ENCODE measurements around the gene SIPA1L3.

Gene SIPA1L3

DNA sequence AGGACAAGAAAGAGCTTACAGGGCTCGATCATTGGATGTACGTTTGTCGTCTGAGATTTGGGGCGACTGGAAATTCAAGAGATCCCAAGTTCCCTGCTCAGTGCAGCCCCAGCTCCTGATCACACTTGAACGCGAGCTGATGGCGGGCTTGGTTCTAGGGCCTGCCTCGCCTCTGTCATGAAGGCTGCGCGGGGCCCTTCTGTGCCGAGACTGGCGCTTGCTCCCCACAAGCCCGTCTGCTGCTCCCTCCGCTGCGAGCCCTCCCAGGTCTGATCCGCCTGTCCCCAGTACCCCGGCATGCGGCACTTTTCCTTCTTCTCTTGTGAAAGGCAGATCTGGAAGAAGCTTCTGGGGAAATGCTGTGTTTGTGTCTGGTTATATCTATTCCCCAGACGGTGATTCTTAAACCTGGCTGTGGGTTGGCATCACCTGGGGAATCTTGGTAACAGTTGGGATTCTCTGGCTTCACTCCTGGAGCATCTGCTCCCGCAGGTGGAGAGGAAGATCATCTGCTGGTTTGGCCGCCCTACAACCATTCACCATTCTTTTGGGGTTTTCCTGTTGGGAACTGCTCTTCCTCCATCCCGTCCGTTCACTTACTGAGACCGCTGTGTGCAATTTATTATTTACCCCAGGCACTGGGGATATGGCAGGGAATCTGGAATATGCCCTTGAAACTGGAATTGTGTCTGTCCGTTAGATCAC lies 43.6 kb downstream of the SIPA1L3 start:
- DNase-seq = no peak

DNA sequence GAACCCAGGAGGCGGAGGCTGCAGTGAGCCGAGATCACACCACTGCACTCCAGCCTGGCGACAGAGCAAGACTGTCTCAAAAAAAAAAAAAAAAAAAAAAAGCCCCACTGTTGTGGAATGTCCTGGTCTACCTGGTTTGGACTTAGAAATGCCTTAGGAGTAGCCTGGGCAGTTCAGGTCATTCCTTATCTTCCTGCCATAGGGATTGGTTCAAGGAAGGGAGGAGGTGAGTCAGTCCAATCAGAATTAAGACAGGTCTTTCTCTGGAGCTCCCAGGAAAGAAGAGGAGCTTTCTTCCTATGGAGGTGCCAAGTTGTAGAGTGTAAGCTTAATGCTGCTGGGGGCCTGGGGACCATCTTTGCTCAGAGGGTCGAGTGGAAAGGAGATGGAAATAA lies 44.8 kb downstream of the SIPA1L3 start:
- DNase-seq = no peak

DNA sequence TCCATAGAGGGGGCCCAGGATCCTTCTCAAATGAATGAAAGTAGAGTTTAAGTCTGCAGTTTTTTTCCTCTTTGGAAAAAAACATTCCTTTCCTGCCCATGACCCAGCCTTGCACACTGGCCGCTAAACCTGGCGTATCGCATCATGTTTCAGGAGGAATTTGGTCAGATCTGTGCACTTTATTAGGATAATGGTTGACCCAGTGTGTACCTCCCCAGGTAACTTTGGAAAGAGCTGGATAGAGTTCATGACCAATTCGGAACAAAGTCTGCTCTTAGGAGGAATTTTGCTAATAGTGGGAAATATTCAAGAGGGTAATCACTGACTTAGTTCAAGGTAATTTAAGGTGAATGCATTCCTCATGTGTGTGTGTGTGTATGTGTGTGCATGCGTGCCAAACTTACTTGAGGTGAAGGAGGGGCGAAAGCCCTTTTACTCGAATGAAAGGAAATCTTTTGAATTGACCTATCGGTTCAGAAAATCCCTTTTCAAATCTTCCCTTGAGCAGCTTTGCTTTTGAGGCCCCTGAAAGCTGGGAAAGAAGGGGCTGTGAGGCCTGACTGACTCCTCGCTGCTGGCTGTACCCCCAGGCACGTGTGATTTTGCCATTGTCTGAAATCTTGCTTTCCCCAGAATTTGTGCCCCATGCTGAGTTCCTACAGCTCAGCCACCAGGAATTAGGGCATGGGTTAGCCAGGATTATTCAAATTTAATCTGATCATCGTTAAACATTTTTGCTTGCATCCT lies 46.3 kb downstream of the SIPA1L3 start:
- DNase-seq = no peak

DNA sequence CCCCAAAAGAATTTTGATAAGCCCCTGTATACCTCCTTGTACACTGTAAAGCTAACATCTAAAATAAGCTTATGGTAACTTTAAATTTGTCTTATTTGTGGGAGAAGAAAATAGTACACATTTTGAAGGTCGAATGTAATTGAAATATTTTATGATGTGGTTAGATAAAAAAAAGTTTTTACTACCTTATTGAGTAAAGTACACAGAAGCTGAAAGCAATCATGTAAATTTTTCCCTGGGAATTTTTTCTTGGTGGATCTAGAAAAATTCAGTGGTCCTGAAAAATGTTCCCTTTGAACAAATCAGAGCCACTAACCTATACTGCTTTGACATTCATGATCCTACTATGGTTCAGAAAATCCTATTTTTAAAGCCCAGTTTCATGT lies 46.9 kb downstream of the SIPA1L3 start:
- DNase-seq = no peak

DNA sequence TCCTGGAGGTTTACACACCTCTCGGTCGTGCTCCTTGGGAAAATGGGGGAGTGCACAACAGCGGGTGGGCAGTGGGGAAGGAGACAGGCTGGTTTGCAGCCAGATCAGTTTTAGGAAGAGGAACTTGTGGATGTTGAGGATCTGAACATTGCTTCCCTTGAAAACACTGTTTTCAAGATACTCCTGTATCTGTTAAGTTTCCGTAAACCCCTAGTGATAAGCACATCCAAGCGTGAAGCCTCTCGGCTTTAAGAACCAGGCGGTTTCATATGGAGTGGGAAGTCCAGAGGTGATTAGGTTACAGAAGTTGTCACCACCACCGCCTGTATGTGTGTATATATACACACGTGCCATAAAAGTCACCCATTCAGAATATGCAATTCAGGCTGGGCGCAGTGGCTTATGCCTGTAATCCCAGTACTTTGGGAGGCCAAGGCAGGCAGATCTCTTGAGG lies 47.4 kb downstream of the SIPA1L3 start:
- DNase-seq = no peak

DNA sequence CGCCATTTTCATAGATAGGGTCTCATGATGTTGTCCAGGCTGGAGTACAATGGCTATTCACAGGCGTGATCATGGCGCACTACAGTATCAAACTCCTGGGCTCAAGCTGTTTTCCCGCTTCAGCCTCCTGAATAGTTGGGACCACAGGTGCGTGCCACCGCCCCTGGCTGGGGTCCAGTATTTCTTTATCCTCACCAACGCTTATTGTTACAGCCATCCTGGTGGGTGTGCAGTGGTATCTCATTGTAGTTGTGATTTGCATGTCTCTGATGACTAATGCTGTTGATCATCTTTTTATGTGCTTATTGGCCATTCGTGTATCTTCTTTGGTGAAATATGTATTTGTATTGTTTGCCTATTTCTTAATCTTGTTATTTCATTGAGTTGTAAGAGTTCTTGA lies 49.0 kb downstream of the SIPA1L3 start:
- DNase-seq = no peak

DNA sequence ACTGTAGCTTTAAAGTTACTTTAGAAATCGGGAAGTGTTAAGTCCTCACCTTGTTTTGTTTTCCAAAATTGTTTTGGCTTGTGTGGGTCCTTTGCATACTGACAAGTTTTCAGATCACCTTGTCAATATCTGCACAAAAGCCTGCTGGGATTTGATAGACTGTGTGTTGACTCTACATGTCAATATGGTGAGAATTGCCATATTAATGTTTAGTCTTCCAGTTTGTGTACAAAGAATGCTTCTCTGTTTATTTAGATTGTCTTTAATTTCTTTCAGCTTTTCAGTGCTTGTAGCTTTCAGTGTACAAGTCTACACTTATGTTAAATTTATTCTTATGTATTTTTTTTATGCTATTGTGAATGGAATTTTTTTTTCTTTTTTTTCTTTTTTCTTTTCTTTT lies 50.2 kb downstream of the SIPA1L3 start:
- DNase-seq = no peak

DNA sequence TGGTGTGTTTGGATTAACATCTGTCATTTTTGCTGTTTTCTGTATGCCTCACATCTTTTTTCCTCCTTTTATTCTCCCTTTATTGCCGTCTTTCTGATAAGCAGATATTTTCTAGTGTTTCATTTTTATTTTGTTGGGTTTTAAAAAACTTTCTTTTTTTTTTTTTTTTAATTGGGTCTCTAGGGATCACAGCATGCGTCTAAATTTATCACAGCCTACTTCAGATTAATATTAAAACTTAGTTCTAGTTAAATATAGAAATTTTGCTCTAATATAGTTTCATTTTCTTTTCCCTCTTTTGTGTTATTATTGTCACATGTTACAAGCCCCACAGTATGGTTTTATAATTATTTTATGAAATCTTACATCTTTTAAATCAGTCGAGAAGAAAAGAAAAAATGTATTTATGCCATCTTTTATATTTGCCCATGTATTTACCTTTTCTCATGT lies 52.7 kb downstream of the SIPA1L3 start:
- no peak for DNase-seq

DNA sequence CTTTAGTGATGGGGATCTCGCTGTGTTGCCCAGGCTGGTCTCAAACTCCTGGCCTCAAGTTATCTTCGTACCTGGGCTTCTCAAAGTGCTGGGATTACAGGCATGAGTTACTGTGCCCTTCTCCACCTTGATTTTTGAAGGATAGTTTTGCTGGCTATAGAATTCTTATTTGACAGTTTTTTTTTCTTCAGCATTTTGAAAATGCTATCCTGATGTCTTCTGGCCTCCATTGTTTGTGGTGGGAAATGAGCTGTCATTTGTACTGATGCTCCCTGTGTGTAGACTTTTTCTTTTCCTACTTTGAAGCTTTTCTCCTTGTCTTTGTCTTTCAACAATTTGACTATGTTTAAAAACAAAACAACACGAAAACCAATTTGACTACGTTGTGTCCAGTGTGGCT lies 54.2 kb downstream of the SIPA1L3 start:
- no peak for DNase-seq

DNA sequence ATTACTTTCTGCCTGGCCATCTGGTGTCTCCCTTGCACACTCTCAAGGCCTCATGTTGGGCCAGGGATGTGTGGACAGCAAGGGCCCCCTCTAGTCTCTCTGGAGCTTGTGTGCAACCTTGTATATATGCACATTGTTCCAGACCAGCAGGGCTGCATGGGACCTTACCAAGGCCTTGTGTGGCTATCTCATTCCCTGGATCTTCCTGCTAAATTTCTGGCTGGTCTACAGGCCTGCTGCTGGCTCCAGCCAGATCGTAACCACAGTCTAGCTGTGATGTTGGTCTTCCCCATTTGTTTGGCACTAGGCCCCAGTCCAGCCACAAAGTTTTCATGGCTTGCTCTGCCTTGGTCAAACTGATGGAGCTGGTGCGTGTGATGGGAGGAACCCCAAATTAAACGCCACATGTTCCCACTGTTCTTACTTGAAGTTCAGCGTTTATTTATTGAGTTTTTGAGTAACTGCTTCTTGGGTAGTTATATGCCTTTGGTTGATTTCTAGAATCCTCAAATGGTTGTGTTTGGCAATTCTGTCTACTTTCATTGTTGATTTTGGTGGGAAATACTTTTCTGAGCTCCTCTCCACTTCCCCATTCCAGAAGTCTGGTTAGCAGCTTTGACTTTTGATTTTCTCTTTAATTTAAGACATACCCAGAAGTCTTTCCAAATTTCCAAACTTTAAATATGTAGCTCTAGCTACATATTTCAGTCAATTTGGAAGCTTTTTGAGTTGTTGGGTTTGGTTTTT lies 56.4 kb downstream of the SIPA1L3 start:
- peak; percentile 73 for DNase-seq

DNA sequence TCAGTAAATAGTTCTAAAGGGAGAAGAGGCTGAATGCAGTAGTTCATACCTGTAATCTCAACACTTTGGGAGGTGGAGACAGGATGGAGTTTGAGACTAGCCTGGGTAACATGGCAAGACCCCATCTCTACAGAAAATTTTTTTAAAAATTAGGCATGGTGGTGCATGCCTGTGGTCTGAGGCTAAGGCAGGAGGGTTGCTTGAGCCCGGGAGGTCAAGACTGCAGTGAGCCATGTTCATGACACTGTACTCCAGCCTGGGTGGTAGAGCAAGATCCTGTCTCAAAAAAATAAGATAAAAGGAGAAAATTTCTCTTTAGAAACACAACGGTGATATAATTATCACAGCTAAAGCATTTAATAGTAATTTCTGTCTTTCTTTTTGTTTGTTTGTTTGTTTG lies 57.1 kb downstream of the SIPA1L3 start:
- no peak for DNase-seq

DNA sequence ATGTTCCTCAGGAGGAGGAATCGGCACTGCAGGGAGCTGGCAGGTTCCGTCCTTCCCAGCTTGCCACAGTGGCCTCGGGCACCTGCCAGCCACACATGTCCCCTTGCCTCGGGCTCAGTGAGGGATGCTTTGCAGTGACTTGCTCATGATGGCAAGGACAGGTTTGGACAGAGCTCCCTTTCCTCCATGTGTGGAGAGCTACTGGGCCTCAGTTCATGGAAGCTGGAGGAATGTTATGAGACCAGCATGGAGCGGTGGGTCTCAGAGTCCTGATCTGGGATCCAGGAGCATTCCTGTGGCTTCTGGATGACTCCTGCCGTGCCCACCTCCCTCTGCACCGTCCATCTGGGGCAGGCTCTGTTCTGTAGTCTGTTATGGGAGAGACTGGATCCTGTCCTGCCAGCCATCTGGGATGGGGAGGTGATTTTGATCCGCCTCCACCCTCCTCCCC lies 59.2 kb downstream of the SIPA1L3 start:
- no peak for DNase-seq

DNA sequence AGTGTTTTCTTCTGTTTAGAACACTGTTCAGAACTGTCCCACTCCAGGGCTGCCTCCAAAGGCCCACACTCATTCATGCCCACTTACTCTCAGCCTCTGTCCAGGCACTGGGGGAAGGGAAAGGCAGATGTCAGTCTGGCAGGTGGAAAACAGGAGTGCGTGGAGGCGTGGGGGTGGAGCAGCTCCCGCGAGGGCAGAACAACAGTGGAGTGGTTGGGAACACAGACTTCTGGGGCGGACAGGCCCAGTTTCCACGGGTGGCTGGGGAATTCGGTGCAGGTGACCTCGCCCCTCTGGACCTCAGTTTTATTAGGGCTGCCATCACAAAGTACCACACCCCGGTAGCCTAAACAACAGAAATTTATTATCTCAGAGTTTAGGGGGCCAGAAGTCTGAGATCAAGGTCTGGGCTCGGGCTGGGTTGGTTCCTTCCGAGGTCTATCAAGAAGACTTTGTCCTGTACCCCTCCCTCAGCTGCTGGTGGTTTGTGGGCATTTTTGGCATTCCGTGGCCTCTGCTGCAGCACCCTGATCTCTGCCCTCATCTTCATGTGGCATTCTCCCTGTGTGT lies 59.7 kb downstream of the SIPA1L3 start:
- DNase-seq = no peak

DNA sequence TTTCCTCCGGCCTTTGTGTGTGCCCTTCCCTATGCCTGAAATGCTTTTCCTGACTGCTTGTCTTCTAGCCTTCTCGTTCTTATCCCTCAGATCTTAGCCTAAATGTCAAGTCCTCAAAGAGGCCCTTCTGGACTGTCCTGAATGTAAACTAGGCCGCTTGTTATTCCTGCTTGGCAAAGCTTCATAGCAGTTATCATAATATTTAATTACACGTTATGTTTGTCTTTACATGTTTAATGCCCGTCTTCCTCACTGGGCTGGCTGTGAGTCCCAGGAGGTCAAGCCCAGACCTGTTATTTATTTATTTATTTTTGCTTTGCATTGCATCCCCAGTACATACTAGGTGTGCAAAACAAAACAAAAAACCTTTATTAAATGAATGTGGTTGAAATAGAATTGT lies 62.7 kb downstream of the SIPA1L3 start:
- no peak for DNase-seq

DNA sequence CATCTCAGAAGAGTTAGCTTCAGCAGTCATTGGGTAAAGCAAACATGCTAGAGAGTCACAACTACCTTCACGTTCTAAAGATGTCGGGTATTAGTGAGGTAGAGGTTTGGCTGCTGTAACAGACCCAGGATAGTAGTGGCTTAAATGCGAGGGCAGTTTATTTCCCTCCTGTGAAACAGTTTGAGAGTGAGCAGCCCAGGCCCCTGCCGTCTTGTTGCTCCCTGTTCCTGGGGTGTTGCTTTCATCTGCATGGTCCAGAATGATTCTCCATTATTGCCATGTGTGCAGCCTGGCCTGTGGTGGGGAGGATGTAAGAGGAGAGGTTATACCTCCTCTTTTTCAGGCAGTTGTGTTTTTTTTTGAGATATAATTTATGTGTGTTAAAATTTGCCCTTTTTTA lies 63.7 kb downstream of the SIPA1L3 start:
- DNase-seq = no peak

DNA sequence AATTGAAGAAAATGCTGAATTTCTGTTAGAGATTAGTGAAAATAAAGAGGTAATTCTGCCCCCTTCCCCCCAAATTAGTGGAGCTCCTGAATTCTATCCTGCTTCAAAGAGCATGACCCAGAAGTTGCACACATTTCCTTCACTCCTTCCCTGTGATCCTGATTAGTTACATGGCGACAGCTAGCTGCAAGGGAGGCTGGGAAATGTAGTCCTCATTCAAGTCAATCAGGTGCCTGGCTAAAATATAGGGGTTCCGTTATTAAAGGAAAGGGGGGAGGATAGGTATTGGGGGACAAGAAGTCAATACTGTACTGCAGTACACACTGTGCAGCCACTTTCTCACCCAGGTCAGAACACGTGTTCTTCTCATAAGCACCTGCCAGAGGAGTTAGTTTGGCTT lies 65.8 kb downstream of the SIPA1L3 start:
- DNase-seq = no peak

DNA sequence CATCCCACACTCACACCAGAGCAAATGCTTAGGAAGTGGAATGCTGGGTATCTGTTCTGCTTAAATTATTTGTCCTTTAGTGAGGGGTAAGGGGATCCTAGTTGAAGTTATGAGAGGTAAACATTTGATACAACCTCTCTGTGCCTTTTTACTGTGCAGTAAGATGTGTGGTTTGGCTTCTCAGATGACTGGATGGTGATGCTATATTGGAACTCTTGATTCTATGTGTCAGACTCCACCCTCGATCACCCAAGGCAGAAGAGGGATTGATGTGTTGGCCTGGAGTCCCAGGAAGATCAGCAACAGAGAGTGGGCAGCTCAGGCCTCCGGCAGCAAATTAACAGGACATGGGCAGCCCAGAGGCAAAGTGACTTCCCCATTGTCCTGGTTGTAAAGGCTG lies 66.7 kb downstream of the SIPA1L3 start:
- no peak for DNase-seq

DNA sequence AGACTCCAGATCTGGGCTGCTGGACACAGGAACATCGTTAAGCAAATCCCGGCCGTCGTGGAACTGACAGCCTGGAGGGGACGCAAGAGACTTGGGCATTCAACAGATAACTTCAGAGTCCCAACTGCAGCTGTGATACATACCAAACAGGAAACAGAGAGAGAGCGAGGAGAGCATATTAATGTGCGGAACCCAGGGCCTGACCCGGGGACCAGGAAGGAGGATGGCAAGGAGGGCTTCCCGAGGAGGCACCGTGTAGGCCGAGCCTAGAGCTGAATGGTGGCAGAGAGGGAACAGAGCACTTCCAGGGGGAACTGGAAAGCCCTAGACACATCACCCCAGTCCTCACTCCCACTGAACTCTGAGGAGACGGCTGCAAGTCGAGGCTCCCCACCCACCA lies 68.1 kb downstream of the SIPA1L3 start:
- no peak for DNase-seq

DNA sequence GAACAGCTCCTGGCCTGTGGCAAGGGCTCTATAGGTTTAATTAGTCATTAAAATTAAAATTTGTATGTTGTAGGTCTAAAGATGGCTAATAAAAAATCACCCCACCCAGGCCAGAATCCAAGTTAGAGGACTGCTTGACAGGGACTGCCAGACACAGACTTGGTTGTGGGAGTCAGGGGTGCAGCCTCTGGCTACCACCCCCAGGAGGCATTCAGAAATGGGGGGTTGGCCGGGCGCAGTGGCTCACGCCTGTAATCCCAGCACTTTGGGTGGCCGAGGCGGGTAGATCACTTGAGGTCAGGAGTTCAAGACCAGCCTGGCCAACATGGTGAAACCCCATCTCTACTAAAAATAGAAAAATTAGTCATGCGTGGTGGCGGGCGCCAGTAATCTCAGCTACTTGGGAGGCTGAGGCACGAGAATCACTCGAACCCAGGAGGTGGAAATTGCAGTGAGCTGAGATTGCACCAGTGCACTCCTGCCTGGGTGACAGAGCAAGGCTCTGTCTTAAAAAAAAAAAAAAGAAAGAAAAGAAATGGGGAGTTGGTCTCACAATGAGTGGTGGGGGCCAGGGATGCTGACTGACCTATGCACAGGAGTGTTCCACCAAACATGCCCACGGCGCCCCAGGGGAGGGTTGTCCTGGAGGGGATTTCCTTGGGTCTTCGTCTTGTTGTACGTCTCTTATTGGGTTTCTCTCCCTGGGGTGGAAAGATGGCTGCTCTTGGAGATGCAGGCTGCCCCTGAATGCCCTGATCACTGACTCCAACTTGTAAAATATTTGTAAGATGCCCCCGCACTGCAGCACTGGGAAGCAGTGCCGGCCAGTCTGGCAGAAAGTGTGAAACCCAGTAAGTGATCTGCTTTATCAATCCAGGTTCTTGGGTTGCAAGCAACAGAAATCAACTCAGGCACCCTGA lies 68.8 kb downstream of the SIPA1L3 start:
- DNase-seq = no peak

DNA sequence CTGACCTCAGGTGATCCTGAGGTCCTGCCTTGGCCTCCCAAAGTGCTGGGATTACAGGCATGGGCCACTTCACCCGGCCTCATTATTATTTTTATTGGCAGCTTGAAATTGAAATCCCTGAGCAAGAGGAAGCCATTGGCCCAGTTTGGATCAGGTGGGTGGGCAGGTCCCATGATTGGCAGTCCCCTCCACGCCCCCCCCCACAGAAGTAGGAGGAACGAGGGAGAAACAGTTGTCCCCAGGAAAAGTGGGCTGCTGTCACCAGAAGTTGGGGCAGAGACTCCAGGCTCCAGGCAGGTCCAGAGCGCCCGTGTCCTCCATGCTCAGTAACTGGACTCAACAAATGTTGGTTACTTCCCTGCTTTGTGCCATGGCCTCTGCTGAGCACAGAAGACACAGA lies 70.4 kb downstream of the SIPA1L3 start:
- DNase-seq = no peak

DNA sequence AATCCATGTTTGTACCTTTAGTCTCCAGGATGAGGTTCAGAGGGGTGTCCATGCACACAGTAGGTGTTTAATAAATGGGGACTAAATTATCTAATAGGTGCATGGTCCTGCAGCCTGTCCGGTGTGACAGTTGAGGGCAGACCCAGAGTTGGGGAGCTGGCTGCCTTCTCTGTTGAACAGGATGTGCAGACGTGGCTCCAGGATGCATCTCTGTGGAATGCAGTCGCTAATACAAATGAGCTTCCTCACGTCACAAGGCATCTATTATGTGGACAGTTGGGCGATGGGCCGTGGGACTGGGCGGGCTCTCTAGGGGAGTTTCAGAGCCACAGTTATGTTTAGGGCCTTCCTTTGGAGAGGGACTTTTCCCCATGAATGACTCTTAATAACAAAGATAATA lies 71.0 kb downstream of the SIPA1L3 start:
- DNase-seq = peak; percentile 46

DNA sequence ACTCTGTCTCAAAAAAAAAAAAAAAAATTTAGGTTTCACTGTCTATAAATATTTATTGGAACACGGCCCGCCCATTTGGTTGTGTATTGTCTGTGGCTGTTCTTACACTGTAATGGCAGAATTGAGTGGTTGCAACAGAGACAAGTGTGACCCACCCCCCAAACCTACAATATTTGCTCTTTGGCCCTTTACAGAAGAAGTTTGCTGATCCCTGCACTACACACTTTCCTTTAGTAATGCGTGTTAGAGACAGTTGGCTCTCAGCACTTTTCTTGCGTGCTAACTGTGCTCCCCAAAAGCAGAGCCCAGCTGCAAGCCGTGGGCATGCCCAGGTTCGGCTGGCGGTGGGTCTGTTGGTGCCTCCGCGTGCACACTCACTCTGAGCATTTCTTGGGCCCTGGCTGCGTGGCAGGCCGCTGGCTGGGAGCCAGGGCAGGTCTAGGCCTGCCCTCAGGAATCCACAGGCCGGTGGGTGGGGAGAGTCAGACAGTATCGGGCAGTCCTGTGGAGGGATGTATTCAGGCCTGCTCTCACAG lies 72.6 kb downstream of the SIPA1L3 start:
- no peak for DNase-seq

All from femur (tissue), 1 donor.